RWPE1 (cell line): ENCODE data around the gene CLSTN2.

ENCODE experiments used
- CTCF ChIA-PET: fragments of 350-600 bp; sonication (Branson Sonifier 250); formaldehyde crosslinking; extraction: SDS; loops from one replicate; lab custom pipeline; 2021; lab: Yijun Ruan, JAX
- POLR2A ChIA-PET: fragments of 400-600 bp; formaldehyde crosslinking; extraction: SDS; loops from one replicate; lab custom pipeline; 2020; ENCODE audit warnings: antibody characterized with exemption; ENCODE audit not compliant: low non-redundant PET; lab: Yijun Ruan, JAX
- DNase-seq: peaks from one replicate; pipeline ENCODE4 v3.0.0; 2012; ENCODE audit warnings: low spot score
- H3K27ac ChIP-seq: fragments of 450-650 bp; 2 replicates; pipeline ENCODE4 v1.5.1; 2017
- TF ChIP-seq, protein P1 (sequence below): fragments of 450-650 bp; conservative IDR thresholded peaks from 2 replicates; pipeline ENCODE4 v1.5.1; 2017; ENCODE audit warnings: low read depth, mild to moderate bottlenecking

CLSTN2 gene

DNA sequence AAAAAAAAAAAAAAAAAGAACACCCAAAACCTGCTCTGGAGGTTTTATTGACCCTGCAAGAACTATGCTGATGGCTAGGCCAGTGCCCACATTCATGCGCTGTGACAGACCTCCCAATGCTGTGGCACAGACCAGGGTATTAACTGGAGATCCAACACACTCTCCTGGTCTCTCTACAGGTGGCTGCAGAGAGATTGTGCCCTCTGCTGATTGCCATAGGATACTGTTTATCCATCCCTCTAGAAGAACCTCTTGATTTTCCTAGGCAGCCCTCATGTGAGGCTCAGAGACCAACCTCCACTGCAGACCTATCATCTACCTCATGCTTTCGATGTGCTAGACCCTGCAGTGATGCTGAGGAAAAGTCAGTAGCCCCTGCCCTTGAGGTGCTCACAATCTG is 617.4 kb downstream of the CLSTN2 start:
- TF ChIP-seq, protein P1, sequence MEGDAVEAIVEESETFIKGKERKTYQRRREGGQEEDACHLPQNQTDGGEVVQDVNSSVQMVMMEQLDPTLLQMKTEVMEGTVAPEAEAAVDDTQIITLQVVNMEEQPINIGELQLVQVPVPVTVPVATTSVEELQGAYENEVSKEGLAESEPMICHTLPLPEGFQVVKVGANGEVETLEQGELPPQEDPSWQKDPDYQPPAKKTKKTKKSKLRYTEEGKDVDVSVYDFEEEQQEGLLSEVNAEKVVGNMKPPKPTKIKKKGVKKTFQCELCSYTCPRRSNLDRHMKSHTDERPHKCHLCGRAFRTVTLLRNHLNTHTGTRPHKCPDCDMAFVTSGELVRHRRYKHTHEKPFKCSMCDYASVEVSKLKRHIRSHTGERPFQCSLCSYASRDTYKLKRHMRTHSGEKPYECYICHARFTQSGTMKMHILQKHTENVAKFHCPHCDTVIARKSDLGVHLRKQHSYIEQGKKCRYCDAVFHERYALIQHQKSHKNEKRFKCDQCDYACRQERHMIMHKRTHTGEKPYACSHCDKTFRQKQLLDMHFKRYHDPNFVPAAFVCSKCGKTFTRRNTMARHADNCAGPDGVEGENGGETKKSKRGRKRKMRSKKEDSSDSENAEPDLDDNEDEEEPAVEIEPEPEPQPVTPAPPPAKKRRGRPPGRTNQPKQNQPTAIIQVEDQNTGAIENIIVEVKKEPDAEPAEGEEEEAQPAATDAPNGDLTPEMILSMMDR, result no peak
- ChIA-PET POLR2A (no interaction called here), CTCF (no interaction called here)
- H3K27ac ChIP-seq, result no peak overlapping the region
- peak; percentile 10 for DNase-seq

DNA sequence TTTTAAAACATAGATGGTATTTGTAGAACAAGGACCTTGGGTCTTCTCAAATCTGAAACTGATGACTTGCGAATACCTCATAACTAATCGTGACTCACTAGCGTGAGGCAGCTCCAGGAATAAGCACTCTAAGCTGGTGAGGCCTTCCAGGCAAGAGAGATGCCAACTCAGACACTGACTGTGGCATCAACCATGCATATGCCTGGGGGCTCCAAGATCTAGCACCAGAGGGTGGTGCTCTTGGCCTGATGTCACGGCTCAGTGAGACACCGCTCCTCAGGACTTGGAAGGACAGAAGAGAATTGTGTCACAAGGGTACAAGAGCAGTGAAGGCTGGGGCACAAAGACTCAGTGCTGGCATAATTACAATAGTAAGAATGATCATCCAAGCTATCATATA is 617.9 kb downstream of the CLSTN2 start:
- TF ChIP-seq, protein P1, result no peak
- DNase-seq, result peak; percentile 60
- H3K27ac ChIP-seq, result no peak overlapping the region
- POLR2A ChIA-PET, result no interaction called here
- CTCF ChIA-PET, result interaction anchor here (0.7 kb wide), 1 partner anchor 19 kb away, joined by 3 read pairs; no protein-coding TSS in a partner anchor

GRCh38 chr3:140553591-140553990 is 618.6 kb downstream of the CLSTN2 start:
- CTCF ChIA-PET, result interaction anchor here (0.7 kb wide), 2 partner anchors 19 to 161 kb away, joined by 3 read pairs; no protein-coding TSS in a partner anchor
- no peak for DNase-seq
- H3K27ac ChIP-seq, result no peak overlapping the region
- TF ChIP-seq, protein P1, result no peak
- POLR2A ChIA-PET, result no interaction called here

- TF ChIP-seq, protein P1, result no peak
- ChIA-PET CTCF (no interaction called here), POLR2A (no interaction called here)
- no peak overlapping the region for H3K27ac ChIP-seq
- DNase-seq, result no peak
Observed at GRCh38 chr3:140555666-140556065, 620.7 kb downstream of the CLSTN2 start.

GRCh38 chr3:140557476-140557875 is 622.5 kb downstream of the CLSTN2 start:
- no peak overlapping the region for H3K27ac ChIP-seq
- ChIA-PET CTCF (no interaction called here), POLR2A (no interaction called here)
- DNase-seq, result no peak
- TF ChIP-seq, protein P1, result no peak

DNA sequence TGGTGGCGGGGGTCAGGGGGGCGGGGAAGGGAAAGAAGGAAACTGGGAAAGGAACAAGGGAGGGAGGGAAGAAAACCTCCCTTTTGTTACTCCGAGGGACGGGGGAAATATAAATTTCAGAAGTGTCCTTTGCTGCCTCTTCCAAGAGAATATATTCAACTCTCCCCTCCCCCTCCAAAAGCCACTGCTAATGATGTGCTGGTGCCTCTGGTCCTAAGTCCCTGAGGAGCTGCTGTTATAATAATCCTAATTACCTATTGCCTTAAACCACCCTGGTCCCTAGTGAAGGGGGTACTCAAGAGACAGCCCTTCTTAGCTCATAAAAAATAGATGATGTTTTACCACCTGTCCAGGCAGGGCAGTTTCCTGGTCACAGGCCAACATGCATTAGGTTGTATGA is 624.6 kb downstream of the CLSTN2 start:
- ChIA-PET CTCF (no interaction called here), POLR2A (no interaction called here)
- H3K27ac ChIP-seq, result no peak overlapping the region
- no peak for DNase-seq
- TF ChIP-seq, protein P1, result no peak
